NCI-H2196 (cell line): Measurements from ENCODE around the gene KRTAP20-4.

Experiments used
- DNase-seq: peaks from one replicate; lab custom pipeline; 2025; ENCODE audit not compliant: unreplicated experiment; lab: John Stamatoyannopoulos, UW

Gene KRTAP20-4

GRCh38 chr21:30646904-30647414 is 26.5 kb downstream of the KRTAP20-4 start:
- no peak for DNase-seq

- DNase-seq: no peak
Measured at GRCh38 chr21:30652891-30653290, 32.5 kb downstream of the KRTAP20-4 start.

- no peak for DNase-seq
Measured at GRCh38 chr21:30668776-30669175, 48.3 kb downstream of the KRTAP20-4 start.
